Endometrial microvascular endothelial cells (primary cell): Measurements from ENCODE around the gene RGS2. TPM values are rescaled to one million over a fixed set of nuclear protein-coding genes. Genes with fewer than 3 reads are reported as not detected.

Experiments
- in situ Hi-C: cut with HindIII; loops from 2 replicates; pipeline ENCODE4 v1.10.0; 2017; ENCODE audit warnings: low sequenced_read_pairs, low pct_unique_long_range_greater_than_20kb; ENCODE audit errors: inconsistent ontology term
- total RNA-seq: library from RNA; depleted of rRNA; stranded (reverse); fragments of >200 nt; gene quantifications from one replicate; pipeline ENCODE4 v1.2.3, GENCODE V29; 2015; ENCODE audit errors: inconsistent ontology term

RGS2 gene
- total RNA-seq, 1 donor from 2014 or later, result 4.2 TPM

DNA sequence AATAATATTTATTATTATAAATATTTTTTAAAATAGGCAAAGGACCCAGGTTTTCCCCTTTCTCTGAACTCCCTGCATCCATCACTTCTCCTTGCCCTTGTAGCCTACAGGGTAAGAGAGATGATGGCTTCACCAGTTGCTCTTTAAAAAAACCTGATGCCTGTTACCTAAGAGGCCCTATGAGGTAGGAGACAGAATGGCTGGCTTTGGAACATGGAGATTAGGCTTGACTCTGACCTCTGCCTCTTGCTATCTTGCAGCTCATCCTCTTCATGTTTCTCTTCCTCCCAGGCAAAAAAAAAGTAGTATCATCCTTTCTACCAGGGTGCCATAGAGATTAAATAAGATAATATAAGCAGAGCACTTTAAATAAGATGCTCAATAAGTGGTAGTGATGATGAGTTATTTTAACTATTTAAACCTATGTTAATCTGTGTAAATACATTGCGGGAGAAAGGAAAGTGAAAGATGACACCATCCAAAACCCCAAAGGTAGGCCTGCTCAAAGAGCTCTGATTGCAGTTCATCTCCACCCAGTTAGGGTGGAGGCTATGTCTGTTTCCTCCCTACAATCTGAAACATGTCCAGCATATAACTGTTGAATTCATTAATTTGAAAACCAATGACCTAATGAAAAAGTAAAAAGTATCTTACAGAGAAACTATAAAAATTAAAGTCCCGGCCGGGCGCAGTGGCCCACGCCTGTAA lies 51.8 kb downstream of the RGS2 start:
- in situ Hi-C loops, result no loop called here

DNA sequence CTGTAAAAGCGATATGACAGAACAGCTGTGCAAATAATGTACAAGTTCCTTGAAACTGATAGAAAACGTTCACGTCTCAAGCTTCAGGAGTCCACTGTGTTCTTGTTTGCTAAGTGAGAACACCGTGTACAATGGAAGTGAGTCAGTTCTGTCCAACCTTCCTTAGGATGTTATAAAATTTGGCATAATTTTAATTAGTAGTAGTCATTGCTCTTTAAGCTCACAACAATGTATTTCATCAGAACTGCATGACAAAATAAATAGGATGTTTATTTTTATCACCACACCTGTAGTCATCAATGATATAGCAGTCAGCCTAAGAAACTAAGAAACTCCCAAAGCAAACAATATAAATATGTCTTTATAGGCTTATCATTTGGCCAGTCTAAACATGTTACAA lies 53.0 kb downstream of the RGS2 start:
- in situ Hi-C loops, result no loop called here

Other genes starting within 250 kb of the RGS2 start
- gene RGS1, start 233.3 kb upstream of the RGS2 start, total RNA-seq, result not detected
- not detected for gene RGS13, start 172.9 kb upstream of the RGS2 start, total RNA-seq